ENCODE measurements around the gene RNF19B. TPM values are rescaled to one million over a fixed set of nuclear protein-coding genes. Genes with fewer than 3 reads are reported as not detected.

Gene RNF19B
- total RNA-seq, 1 donor from 2014 or later, result 6.6 TPM

- DNase-seq (ENCODE audit: low spot score) (no peak), ATAC-seq (no peak)
These were observed 6.5 kb upstream of the RNF19B start for GRCh38 chr1:32971156-32971555.

GRCh38 chr1:32969566-32969965 is 5.0 kb upstream of the RNF19B start:
- no peak for DNase-seq (ENCODE audit: low spot score)
- ATAC-seq, result no peak

GRCh38 chr1:32967888-32968568 is 3.4 kb upstream of the RNF19B start:
- ATAC-seq, result no peak
- DNase-seq (ENCODE audit: low spot score), result no peak

GRCh38 chr1:32966900-32967299 is 2.3 kb upstream of the RNF19B start:
- no peak for DNase-seq (ENCODE audit: low spot score)
- ATAC-seq, result no peak

DNA sequence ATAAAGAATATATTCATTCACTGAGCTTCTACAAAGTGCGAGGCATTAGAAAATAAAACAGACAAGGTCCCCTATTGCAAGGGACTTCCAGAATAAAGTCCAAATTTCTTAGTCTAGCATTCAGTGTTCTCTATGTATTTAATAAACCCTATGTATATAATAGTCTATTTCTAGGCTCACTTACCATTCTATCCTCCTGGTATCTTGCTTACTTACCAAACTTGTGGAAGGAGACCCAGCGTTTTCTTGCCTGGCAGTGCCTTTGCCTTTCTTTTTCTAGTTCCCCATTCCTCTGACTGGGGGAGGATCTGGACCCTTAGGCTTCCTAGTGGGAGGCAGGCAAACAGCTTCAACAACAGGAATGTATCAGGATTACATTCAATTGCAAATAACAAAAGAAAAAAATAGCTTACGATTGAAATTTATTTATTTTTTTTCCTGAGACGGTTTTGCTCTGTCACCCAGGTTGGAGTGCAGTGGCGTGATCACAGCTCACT is 690 bp upstream of the RNF19B start:
- no peak for DNase-seq (ENCODE audit: low spot score)
- ATAC-seq, result no peak

DNA sequence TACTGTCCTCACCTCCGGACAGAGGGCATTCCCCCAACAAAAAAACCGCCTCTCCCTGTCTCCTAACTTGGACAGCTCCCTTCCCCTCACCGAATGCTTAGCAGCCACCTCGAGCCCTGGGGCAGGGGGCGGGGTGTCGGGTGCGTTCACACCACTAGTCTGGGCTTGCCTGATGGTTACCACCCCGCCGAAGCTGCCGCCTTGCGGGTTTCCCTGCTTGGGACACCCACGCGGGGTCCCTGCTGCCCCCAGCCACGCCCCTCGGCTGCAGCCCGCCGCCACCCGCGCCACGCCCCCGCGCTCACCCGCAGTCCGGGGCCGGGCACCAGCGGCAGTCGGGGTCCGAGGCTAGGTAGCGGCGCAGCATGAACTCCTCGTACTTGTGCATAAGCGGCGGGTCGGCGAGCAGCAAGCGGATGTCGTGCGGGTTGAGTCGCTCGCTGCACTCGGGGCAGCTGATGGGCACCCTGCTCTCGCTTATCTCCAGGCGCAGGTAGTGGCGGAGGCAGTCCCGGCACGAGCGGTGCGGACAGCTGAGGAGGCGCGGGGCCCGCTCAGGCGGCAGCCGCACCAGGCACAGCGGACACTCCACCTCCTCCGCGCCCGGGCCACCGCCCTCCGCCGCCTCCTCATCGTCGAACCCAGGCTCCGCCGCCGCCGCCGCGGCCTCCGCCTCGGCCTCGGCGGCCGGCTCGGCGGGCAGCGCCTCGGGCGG is 706 bp downstream of the RNF19B start:
- ATAC-seq (peak; percentile 56), DNase-seq (ENCODE audit: low spot score) (peak; percentile 68)

GRCh38 chr1:32962248-32962896 is 2.2 kb downstream of the RNF19B start:
- no peak for DNase-seq (ENCODE audit: low spot score)
- peak; percentile 18 for ATAC-seq

GRCh38 chr1:32960819-32961355 is 3.7 kb downstream of the RNF19B start:
- DNase-seq (ENCODE audit: low spot score), result no peak
- ATAC-seq, result no peak

DNA sequence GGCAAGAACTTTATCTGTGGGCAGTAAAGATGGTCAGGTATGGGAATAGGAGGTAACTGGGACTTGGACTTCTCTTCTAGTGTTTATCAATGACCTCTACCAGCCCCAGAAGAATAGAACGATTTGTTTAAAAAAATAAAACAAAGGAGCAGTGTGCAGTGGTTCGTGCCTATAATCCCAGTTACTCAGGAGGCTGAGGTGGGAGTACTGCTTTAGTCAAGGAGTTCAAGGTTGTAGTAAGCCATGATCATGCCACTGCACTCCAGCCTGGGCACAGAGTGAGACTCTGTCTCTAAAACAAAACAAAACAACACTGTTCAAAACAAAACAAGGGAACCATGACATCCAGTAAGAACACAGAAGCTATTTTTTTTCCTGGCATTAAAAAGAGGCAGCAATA is 4.3 kb downstream of the RNF19B start:
- DNase-seq (ENCODE audit: low spot score), result no peak
- ATAC-seq, result no peak

GRCh38 chr1:32958827-32959226 is 5.8 kb downstream of the RNF19B start:
- ATAC-seq, result no peak
- no peak for DNase-seq (ENCODE audit: low spot score)

- ATAC-seq, result no peak
- no peak for DNase-seq (ENCODE audit: low spot score)
These were observed 7.6 kb downstream of the RNF19B start for GRCh38 chr1:32957017-32957416.

DNA sequence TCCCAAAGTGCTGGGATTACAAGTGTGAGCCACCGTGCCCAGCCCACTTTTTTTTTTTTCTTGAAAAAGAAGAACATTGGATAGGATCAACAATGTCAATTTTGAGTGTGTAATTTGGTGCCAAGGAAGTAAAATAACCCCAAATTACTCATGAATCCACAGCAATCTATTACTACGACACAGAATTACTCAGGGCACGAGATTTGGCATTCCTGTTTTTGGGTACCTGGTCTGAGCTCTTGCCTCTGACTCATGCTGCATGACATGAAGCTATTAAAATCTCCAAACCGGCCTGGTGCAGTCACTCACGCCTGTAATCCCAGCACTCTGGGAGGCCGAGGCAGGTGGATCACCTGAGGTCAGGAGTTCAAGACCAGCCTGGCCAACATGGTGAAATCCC is 10.4 kb downstream of the RNF19B start:
- no peak for DNase-seq (ENCODE audit: low spot score)
- no peak for ATAC-seq

GRCh38 chr1:32953495-32953894 is 11.1 kb downstream of the RNF19B start:
- DNase-seq (ENCODE audit: low spot score) (no peak), ATAC-seq (no peak)

DNA sequence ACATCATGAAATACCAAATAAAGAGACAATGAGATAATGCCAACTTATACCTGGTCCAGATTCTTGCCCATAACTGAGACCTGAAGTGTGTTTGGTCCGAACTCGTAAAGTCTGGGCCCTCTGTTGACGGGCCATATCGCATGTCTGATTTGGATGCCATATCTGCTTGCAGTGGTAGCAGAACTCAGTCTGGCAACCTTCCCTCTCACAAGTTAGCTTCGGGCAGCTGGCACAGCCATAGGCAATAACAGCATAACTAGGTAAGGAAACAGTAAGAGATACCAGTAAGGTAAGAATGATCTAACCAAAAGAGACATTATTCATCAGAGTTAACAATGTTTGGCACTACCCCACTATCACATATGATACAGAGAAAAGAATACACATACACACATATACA is 15.1 kb downstream of the RNF19B start:
- ATAC-seq (peak; percentile 32), DNase-seq (ENCODE audit: low spot score) (no peak)

- ATAC-seq (peak; percentile 63), DNase-seq (ENCODE audit: low spot score) (no peak)
These were observed 15.7 kb downstream of the RNF19B start for GRCh38 chr1:32948905-32949304.

DNA sequence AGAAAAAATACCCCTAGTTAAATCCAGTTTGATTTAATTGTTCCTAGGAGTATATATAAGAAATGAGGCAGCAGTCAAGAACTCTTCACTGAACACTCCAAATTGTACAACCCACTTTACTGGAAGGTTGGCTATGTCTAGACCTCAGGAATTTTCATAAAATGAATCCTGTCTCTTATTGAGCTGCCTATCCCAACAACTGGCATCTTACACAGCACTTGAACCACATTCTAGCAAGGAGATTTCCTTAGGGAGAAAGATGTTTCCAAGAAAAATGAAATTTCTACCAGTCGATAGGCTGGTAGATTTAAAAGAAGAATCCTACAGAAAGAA is 16.3 kb downstream of the RNF19B start:
- ATAC-seq (no peak), DNase-seq (ENCODE audit: low spot score) (no peak)

GRCh38 chr1:32947669-32948389 is 16.8 kb downstream of the RNF19B start:
- ATAC-seq (no peak), DNase-seq (ENCODE audit: low spot score) (no peak)

DNA sequence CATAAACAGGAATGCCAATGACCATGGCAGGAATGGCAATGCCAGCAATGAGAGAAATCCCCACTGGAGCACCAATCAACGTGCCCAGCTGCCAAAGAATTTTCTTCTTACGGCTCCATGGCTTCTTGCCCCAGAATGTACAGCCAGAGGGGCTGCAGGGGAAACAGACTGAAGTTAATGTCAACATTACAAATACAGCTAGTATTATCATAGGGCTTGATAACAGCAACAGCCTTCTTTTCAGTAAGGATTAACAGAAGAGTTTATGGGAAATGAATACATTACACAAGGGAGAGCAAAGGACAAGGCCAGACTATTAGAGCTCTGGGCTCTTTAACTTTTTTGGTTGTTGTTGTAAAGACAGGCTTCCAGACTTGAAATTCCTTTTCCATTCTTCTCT is 18.2 kb downstream of the RNF19B start:
- DNase-seq (ENCODE audit: low spot score) (no peak), ATAC-seq (peak; percentile 76)

- DNase-seq (ENCODE audit: low spot score), result no peak
- ATAC-seq, result peak; percentile 64
These were observed 20.4 kb downstream of the RNF19B start for GRCh38 chr1:32944180-32944579.

GRCh38 chr1:32939655-32940371 is 24.8 kb downstream of the RNF19B start:
- ATAC-seq (no peak), DNase-seq (ENCODE audit: low spot score) (no peak)

DNA sequence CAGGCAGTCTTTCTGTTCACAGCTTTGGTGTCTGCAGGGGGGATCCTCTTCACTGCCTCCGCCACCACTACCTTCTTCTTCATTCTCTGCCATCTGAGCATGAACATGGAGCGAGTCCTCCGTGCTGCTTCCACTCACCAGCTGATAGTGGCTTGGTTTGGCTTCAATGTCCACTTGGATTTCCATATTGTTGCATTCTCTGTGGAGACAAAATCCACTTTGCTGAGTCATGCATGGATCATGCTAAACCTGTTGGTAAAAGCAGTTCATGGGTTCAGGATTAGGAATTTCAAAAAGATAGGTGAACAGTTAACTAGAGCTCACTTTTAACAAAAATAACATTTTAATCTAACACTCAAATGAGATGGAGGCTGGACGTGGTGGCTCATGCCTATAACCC is 27.5 kb downstream of the RNF19B start:
- DNase-seq (ENCODE audit: low spot score) (no peak), ATAC-seq (no peak)

Measured in left lobe of liver (tissue), 2 donors.